Stimulated activated CD4-positive, alpha-beta T cell treated with anti-CD3 and anti-CD28 coated beads, Interleukin-12 subunit alpha, Interleukin-12 subunit beta, amount 100 ng/mL, for 24 hours (primary cell): ENCODE data around the gene CAV1.

Experiments used
- DNase-seq, 2 experiments: peaks; one replicate each; pipeline ENCODE4 v3.0.0-alpha.2; 2020; ENCODE audit warnings: low read depth in 2 of 2

Gene CAV1

DNA sequence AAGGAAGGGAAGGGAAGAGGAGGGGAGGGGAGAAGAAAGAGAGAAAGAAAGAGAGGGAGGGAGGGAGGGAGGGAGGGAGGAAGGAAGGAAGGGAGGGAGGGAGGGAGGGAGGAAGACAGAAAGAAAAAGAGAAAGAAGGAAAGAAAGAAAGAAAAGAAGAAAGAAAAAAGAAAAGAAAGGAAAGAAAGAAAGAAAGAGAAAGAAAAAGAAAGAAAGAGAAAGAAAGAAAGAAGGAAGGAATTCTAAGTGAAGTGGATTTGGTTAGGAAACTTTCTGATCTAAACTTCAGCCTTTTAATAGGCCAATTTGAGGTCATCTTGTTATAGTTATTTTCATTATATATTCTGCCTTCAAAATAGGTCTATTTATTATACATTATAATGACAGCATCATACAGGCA lies 21.0 kb upstream of the CAV1 start:
- no peak for DNase-seq

DNA sequence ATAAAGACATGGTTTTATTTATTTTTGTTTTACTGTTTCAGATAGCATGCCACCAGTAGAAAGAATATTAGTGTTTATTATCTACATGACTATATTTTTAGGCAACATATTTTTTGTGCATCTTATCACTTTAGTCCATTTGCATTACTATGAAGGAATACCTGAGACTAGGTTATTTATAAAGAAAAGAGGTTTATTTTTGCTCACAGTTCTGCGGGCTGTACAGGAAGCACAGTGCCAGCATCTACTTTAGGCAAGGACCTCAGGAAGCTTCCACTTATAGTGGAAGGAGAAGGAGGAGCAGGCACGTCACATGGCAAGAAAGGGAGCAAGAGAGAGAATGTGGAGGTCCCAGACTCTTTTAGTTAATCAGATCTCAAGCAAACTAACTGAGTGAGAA lies 19.6 kb upstream of the CAV1 start:
- DNase-seq = no peak

DNA sequence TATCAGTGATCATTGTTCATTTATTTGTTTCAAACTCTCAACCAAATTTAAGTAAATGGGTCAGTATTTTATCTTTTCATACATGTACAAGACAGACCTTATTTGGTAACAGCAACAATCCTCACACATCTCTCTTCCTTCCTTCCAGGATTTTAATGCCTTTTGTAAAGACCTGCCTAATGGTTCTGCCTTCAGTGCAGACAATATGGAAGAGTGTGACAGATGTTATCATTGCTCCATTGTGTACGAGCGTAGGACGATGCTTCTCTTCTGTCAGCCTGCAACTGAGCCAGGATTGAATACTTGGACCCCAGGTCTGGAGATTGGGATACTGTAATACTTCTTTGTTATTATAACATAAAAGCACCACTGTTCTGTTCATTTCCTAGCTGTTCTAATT lies 19.0 kb upstream of the CAV1 start:
- no peak for DNase-seq

DNA sequence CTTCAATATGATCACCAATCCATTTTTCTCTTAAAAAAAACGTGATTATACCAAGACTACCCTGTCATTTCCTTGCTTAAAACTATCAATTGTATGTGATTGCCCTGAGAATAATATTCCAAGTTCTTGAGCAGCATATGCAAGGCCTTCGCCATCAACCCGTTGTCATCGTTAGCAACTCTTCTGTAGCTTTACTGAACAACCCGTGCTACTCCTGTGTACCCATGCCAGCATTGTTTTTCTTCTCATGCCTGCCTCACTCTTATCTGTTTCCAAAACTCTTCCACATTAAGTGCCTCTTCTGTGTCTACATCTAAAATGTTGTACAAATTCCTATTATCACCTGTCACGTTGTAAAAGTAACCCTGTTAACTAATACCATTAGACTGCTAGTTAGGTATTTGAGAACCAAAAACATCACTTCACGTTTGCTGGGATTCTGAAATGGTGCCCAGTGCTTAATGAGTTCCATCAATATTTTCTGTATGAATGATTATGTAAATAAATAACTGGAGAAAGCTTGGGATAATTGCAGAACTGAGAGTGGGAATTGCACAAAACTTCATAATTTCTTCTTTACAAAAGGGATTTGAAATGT lies 14.8 kb upstream of the CAV1 start:
- no peak for DNase-seq

DNA sequence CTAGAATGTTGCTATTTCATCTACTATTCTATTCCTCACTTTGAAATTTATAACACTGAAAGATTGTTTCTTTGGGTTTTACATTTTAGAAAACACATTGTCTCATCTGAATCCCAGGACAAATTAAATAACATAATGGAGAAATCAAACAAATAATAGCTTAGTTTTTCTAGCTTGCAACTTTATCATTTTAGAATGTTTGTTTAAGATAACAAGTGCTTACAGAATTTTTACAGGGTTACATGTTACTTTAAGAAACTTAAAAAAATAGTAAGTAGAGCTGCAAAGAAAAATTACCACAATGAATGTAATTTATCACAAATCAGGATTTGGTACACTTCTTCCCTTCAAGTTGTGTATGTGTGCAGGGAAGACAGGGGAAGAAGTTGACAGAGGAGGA lies 14.0 kb upstream of the CAV1 start:
- DNase-seq = no peak

DNA sequence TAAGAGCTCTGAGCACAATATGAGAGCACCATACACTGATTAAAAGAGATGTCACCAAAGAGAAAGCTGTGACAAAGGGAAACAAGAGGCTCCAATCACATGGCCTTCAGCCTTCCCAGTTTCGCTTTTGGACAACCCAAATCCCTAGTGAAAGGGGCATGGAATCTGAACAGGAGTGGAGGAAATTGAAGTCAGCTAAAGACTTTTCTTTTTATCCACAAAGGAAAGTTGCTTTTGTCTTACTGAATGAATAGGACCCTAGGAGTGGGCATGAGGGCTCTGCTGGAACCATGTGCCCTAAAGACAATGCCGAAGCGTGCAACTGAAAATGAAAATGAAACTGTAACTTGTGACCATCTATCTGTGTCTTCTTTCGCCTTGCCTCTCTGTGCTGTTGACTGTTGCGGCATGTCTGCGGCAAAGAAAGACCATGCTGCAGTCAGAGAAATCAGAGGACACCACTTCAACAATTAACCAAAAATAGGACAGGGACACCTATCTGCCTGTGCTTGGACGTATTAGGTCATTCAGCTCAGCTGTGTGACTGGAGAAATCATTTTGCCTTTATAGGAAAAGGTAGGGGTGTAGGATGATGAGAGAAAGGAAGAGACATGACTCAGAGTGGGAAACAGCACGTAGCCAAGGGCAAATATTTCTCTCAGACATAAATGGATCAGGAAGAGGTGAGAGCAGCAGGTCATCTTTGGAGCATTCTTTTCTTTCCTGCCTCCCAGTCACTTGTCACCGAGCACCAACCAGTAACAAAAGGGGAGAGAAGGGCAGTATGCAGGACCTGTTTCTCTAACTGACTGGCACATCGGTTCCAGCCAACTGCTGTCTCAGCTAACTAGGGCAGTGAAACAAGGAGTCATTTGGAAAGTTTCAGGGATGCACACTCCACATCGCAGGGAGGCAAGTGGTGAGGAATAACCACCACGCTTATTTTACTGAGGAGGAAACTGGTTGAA lies 13.0 kb upstream of the CAV1 start:
- DNase-seq = no peak

DNA sequence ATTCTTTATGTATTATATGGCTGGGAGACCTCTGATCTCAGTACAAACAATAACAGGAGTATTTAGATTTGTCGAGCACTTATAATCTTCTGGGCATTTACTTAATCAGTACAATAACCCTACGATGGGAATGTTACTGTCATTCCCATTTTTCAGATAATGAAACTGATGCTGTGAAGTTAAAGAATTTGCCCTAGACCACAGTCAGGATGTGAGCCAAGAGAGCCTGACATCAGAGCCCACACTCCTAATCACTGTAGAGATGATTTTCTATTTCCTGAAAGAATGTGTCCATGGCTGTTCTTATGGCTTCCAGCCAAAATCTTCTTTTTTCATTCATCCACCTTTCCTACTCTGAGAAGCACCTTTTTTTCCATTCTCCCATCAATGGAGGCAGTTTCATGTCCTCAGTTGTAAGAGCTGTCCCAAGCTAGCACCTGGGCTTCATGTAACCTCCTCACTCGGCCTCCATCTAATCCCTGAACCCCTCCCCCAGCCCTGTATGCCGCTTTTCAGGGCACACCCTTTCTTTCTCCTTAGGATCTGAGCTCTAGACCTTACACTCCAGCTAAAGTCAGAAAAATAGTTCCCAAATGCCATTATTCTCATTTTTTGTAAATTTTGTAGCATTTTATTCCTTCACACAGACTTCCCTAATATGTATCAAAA lies 12.2 kb upstream of the CAV1 start:
- no peak for DNase-seq

DNA sequence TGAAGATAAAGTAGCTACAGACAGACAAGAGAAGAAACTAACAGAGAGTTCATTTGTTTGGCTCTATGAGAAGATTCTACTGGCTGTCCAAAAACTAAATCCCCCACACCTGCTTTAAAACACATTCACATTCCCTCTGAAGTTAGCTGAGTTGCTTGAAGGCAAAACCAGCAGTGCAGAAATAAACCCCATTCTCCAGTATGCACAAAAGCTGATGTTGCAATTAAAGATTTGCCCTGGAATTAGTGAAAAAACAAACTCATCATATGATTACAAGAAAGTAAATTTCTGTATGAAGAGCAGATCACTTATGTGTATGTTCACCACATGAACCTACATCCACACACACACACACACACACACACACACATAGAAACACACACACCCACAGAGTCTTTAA lies 9.3 kb upstream of the CAV1 start:
- DNase-seq = no peak

DNA sequence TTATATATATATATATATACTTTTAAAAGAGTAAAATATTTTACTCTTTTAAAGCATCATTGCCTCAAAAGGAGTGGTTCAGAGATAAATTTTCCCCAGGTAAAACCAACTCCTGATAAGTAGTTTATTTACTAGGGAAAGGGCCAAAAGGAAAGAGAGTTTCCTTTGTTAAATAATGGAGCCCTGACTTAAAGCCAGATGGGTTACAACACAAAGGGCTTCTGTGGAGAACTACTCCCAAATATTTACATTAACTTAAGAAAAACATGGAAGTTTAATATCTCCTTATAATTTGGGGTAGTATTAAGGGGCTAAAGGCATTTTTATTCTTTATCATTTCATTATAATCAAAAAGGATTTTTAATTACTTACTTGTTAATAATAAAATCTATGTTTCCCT lies 8.5 kb upstream of the CAV1 start:
- DNase-seq = no peak

DNA sequence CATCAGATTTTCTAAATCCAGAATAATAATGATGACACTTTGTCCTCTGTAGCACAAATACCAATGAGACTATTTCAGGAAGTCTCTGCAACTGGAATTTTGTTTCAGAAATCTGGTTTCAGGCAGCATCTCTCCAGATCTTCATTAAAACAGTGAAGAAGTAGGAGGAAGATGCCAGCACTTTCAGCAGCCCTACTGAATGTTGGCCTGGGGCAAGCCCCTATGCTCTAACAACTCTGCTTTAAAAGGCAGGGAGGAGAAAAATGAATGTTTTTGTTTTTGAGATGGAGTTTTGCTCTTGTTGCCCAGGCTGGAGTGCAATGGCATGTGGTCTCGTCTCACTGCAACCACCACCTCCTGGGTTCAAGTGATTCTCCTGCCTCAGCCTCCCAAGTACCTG lies 7.2 kb upstream of the CAV1 start:
- DNase-seq = no peak

DNA sequence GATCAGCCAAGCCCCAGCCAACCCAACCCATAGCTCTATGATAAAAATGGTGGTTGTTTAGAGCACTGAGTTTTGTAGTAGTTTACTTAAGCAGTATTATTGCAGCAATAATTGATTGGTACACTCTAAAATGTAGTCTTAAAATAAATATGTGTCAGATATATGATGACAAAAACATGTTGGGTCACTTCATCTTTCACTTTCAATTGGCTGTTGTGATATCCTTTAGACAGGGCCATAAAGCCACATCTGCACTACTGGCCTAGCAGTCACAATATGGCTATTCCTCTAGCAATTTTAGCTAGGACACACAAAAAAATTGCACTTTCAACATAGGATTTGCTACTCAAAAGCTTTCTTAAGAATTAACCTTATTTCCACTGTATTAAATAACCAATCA lies 5.9 kb upstream of the CAV1 start:
- no peak for DNase-seq

DNA sequence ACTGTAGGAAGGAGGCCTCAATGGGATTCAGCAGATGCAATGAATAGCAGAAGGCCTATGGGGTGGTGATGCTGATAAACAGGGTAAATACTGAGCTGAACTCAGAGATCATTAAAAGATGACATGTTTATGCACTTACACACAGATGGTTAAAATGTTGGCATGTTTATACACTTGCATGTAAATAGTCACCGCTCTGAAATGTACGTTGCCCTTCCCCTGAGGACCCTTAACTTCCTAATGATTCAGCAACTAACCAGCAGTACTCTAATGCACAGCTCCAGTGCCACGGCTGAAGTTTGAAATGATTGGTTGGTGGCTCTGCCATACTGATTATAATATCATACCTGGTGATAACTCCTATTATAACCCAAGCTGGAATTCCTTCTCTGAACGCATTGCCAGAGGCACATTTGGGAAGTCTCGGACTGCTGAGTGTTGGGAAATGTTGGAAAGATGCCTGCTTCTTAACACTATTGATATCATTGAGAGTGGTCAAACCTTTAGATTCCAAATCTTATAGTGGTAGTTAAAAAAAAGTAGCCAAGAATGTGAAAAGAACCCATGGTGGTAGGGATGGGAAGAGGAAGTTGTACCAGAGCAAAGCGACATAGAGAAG lies 3.7 kb upstream of the CAV1 start:
- no peak for DNase-seq

DNA sequence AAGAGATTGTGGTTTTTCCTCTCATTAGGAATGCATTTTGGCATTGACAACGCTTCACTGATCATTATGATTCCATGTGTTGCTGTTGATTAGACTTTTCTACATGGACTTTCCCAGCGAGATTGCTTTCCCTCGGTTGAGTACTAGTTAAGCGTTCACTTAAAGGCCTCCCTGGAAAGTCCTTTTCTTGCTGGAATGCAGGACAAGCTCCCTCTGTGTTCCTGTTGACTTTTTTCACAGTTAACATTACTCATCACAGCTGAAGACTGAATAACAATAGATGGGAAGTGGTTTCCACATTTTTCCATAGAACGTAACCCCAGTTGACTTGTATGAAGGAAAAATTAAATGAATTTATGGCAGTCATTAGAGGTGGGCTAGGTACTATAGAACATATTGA lies 2.6 kb upstream of the CAV1 start:
- DNase-seq = no peak

DNA sequence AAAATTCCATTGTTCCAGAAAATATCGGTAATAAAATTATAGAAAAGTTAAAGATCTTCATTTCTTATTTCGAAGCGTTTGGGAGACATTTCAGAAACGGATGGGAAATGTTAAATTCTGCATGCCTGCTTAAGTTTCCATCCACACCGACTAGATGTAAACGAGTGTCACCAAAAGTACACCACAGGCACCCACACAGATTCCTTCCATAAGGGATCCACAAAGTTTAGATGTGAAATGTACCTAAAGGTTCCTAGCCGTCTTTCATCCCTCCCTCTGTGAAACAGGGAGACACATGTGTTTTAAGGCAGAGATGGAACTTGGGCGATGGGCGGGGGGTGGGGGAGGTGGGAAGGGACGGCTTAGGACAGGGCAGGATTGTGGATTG lies 621 bp upstream of the CAV1 start:
- no peak for DNase-seq

DNA sequence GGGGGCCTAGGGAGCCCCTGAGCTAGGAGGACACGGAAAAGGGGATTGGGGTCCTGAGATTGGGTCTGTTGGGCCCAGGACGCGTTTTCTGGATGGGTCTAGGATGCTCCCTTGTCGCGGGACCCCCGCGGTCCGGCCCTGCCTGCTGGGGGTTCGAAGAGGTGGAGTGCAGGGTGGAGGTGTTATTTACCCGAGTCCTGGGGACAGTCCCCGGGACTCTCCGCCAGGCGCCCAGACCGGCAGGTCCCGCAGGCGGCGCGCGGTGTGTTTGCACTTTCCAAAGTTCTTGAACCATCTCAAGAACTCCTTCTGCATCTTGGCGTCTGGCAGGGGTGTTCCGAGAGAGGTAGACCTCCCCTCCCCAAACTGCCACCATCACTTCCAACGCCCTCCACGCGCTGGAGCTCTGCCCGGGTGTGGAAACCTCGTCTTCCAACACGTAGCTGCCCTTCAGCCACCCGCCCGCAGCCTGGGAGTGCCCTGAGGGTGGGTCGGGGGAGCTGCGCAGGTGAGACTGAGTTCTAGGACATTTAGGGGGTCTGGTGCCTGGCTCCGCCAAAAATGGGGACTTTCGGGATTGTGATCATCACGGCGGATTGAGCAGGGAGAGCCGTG lies 569 bp downstream of the CAV1 start:
- DNase-seq = peak in 1 of 2 experiments; percentile 31

DNA sequence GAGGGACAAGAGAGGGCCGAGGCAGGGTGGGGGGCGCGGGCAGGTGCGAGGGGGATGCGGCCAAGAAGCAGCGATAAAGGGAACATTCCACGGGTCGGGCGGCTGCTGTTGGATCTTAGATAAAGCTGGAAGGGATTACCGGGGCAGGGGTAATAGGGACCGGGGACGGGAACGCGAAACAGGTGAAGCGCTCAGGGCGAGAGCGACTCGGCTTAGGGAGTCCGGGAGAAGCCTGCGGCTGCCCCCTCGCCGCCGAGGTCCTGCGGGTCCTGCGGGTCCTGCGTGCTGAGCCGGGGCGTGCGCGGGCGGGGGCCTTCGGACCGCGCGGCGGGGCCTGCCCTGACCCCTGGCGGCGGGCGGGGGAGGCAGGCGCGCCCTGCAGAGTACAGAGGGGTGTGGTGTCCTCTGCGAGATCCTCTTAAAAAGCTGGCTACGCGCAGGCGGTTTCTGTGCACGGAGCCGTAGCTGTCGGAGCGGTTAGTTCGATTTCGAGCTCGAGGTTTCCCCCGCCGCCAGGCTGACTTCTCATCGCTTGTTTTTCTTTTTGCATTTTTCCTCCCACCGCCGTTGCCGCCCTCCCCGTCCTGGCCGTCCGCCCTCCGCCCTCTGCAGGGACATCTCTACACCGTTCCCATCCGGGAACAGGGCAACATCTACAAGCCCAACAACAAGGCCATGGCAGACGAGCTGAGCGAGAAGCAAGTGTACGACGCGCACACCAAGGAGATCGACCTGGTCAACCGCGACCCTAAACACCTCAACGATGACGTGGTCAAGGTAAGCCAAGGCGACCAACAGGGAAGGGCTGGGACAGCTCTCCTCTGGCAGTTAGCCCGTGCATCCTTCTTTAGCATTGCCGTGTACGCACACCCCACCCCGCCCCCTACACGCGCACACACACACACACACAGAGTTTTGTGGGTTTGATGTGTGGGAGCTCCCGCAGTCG lies 1.4 kb downstream of the CAV1 start:
- DNase-seq = peak in 1 of 2 experiments; percentile 54

DNA sequence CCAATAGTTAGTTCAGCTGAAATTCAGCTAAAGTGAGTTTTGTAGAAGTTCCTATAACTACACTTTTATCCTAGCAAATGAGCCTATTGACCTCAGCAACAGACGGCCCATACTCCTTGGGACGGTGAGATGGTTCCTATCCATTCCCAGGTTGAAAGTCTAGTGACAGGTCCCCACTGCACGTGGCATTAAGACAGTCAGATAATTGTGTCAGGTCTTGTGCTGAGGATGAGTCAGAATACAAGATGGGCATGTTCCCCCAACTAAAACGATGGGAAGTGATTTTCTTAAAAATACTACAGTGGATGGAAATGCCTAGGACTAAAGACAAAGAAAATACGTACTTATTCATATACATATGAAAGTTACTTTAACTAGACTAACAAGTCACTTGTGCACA lies 2.1 kb downstream of the CAV1 start:
- DNase-seq = no peak

DNA sequence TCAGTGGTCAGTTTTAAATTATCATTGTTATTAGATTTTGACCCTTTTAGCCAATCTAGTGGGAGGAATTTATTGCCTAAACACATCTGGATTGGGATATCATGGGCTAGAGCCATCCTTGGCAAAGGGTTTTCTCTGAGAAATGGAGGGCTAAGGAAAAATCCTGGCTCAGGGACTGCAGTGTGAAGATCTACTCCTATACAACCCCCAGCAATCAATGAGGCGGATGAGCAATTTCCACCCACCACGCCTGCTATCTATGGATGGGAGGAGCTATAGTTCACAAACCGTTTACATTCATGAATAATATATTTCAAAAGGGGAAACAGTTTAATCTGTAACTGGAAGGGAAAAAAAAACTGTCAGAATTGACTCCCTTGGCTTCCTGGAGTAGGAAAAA lies 2.7 kb downstream of the CAV1 start:
- DNase-seq = no peak

DNA sequence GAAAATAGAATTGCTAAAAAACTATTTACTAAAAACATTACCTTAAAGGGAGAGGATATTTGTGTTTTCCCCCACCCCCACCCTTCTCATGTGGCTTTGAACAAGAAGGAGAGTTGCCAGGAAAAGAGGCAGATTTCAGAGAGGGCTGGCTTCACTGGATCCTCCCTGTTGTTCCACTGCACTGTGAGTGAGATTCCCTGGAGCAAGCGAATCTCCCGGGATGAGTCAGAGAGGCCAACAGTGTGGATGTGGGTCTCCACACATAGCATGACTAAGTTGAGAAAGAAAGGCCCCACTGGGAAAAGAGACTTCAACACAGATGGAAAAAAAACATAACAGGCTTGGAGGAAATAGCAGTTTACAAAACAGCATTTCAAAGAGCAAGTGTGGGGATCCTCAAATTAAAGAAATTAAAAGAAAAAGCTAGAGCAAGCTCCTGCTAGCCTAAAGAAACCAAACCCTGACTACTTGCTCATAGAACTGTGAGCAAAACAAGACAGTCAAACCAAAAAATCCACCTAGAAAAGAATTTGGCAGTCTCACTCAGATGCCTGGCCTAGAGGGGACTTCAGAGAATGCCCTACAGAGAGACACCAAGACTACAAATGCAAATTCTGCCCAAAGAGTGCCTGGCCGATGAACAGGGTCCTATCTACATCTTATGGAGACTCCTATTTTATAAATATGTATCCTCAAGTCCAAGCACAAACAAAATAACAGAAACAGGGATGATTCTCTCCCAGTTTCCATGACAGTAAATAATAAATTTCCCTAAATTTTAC lies 3.4 kb downstream of the CAV1 start:
- DNase-seq = no peak

DNA sequence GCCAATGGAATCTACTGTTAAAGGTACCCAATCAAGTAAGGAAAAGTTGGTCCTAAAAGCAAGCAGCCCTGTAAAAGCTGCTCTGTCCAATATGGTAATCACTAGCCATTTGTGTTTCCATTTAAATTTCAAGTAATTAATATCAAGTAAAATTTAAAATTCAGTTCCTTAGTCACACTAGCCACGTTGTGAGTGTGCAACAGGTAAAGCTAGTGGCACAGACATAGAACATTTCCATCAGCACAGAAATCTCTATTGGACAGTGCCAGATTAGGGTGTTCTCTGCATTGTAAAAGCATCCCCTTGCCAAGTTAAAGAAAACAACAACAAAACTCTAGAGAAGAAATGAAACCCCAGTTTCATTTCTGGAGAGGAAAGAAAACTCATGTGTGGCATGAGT lies 4.4 kb downstream of the CAV1 start:
- no peak for DNase-seq
